ENCODE data around the gene SLC49A3.

SLC49A3 gene

DNA sequence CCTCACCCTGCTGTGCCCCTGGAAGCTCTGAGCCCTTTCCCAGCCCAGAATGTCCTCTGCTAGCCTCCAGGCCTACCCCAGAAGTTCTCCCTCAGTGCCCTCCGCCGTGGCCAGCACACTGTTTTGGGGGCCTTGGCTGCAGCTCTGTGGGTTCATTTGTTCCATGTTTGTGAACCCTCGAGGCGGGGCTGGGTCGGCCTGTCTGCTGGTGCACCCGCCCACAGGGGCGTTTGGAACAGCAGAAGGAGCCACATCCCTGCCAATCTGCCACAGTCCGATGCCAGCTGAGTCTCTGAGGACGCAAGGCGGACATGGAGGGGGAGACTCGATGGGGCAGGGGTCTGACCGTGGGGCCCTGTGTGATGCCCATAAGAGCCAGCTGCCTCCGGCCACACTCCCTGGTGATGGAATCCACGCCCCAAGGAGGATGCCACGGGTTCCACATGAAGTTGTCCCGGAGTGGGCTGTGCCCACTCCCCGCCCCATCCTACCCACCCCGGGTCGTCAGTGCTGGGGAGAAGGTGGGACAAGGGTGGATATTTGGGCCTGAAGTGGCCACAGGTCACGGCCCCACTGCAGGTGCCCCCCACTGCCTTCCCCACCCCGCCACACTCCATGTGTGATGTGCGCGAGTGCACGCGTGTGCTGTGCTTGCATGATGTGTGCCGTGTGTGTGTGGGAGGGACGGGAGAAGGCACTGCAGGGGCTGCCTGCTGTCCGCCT is 22.0 kb downstream of the SLC49A3 start:
- DNase-seq (ENCODE audit: low read depth in 2 of 2), result no peak

DNA sequence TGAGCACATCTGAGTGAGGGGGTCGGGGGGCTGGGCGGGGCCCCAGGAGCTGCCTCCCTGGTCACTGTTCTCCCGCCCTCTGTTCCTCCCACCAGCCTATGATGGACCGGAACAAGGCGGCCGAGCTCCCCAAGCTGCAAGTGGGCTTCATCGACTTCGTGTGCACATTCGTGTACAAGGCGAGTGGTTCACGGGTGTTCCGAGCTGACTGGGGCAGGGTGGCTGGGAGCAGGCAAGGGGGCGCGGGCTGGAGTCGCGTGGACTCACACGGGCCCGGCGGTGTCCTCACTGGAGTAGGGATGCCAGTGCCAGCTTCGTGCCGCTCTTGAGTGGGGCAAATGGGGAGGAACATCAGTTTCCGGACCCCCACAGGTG is 22.5 kb downstream of the SLC49A3 start:
- DNase-seq (ENCODE audit: low read depth in 2 of 2), result no peak

DNA sequence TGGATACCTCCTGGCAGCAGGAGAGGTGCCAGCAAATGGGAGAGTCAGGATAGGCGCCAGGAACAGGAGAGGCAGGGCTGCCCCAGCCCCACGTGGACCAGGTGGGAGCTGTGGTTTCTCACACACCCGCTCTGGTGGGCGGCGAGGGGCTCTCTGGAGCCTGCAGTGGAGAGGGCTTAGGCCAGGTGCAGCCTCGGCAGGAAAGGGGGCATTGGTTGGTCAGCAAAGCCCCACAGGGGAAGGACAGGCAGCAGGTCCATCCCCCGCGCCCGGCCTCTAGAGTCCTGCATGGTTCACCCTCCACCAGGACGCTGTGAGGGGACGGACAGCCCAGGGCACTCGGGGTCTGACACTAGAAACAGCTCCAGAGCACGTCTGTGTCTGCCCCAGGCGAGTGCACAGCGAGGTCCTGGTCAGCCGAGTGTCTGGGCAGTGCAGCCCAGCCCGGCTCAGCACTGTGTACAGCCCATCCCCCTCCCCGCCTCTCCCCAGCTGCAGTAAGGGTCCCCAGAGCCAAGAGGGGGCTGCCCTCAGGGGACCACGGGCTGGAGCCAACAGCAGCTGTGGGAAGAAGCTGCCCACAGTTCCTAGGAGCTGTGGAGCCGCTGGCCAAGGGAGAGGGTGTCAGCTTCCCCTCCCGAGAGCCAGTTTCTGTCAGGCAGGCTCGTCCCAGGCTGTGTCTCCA is 23.1 kb downstream of the SLC49A3 start:
- no peak for DNase-seq (ENCODE audit: low read depth in 2 of 2)

DNA sequence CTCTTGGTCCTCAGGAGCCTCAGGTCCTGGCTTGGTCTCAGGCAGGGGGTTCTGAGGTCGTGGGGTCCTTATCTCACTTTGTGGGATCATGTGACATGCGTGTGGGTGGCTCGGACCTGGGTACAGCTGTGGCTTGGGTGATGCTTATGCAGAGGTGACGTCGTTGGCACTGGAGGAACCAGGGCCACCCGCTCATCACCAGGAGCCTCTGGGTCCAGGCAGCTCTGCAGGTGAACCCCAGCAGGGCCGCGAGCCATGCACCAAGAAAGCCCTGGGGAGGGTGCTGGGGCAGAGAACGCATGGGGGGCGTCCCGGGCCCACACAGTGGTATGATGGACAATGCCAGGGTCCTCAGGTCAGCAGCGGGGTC is 23.6 kb downstream of the SLC49A3 start:
- no peak for DNase-seq (ENCODE audit: low read depth in 2 of 2)

DNA sequence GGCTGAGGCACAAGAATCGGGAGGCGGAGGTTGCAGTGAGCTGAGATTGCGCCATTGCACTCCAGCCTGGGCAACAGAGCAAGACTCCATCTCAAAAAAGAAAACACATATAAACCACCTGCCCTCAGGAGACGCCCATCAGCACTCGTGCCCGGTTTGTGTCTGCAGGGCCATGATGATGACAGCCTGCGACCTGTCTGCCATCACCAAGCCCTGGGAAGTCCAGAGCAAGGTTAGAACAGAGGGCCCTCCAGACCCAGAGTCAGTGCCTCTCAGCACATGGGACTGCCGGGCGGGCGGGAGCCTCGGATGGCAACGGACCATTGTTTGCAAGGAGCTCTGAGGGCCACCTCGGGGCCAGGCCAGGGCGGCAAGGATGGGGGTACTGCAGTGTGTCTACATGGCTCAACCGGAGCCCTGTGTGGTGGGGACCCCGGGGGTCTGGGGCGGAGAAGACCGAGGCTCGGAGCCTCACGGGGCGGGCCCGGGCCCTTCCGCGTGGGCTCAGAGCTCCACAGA is 24.2 kb downstream of the SLC49A3 start:
- DNase-seq (ENCODE audit: low read depth in 2 of 2), result no peak

DNA sequence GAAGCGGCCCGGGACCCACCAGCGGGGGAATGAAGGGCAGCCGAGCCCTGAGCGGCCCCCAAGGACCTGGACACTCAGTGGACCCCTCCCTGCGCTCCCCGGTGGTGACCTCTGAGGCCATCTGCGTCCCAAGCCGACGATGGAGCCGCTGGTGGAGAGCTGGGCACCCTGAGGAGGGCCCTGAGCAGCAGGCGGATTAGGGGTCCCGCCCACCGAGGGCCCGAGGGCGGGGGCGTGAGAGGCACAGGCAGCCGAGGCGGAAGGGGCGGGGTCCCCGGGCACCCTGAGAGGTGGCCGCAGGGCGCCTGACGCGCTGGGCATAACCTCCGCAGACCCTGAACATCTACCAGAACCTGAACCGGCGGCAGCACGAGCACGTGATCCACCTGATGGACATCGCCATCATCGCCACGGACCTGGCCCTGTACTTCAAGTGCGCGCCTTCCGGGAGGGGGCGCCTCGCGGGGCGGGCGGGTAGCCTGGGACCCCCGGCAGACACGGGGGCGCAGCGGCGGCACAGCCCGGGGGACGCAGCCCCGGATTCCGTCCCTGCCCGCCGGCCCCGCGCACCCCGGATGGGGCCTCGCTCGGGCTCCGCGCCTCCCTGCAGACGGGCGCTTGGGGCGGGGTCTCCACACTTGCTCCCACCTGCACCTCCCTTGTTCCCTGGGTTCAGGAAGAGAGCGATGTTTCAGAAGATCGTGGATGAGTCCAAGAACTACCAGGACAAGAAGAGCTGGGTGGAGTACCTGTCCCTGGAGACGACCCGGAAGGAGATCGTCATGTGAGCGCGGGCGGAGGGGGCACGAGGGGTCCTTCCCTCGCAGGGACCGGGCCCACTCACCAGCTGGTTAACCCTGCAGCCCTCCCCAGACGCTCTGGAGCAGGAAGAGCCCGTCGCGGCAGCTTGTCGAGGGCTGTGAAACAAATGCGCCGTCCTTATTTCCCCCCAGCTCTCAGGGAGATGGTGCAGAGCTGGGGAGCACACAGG is 25.2 kb downstream of the SLC49A3 start:
- peak in 1 of 2 experiments; percentile 73 for DNase-seq (ENCODE audit: low read depth in 2 of 2)

DNA sequence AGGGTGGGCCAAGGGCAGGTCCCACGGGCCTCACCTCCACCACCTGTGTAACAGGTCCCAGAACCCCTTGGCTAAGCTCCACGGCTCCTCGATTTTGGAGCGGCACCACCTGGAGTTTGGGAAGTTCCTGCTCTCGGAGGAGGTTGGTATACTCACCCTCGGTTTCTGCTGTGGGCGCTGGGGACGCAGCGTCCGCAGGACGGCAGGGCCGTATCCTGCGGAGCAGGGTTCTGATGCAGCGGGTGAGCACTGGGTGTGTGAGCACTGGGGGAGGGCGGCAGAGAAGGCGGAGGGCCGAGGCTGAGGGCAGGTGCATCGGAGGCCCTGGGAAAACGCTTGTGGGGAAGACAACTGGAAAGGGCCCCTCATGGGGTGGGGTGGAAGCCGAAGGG is 25.9 kb downstream of the SLC49A3 start:
- DNase-seq (ENCODE audit: low read depth in 2 of 2), result no peak

DNA sequence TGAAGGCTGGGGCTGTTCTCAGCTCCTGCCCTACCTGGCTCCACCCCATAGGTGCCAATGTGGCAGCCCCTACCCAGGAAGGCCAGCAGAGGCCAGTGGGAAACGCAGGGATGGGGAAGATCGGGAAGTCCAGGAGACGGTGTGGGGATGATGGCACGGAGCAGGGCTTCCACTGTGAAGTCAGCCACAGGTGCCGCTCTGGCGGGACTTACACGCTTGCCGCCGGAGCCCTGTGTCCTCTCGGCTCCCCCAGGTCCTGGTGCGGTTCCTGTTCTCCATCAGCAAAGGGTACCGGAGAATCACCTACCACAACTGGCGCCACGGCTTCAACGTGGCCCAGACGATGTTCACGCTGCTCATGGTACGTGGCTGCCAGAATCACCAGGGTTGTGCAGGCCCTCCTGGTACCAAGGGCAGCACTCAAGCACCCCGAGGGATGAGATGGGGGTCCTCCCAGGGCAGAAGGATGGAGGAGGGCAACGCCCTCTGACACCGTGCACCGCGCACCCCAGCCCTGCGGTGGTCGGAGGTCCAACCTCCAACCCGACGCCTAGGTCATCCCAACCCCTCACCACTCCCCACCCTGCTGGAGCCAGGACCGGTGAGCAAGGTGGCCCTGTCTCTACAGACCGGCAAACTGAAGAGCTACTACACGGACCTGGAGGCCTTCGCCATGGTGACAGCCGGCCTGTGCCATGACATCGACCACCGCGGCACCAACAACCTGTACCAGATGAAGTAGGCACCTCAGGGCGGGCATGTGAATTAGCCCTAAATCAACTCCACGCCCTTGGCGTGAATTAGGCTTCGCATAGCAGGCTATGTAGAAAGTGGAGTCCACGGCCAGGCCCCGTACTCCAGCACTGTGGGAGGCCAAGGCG is 26.8 kb downstream of the SLC49A3 start:
- DNase-seq (ENCODE audit: low read depth in 2 of 2), result no peak

DNA sequence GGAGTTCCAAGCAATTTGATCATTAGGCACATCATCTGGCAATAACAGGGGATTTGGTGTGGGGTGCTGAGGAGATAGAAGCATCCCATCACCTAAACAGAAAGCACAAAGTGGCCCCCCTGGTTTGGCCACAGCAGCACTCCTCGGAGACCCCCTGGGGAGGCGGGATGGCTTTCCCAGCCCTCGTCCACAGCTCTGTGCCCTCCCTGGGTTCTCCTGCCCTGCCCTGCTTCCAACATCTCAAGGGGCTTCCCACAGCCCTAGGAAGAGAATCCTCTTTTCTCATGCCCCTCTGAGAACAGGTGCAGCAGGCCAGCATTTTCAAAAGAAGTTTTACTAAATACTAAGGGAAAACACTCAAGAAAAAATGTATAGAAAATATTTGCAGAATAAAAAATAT is 27.7 kb downstream of the SLC49A3 start:
- no peak for DNase-seq (ENCODE audit: low read depth in 2 of 2)

DNA sequence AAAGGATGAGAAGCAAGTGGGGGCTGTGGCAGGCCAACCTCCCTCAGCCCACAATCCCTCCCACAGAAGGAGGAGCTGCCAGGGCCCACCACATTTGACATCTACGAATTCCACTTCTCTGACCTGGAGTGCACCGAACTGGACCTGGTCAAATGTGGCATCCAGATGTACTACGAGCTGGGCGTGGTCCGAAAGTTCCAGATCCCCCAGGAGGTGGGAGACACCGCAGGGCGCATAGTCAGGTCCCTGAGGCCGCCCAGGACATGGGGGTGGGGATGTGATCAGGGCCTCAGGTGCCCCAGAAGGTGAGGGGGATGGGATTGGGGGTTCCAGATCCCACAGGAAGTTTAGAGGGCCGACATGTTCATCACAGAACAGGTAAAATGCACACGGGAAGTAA is 28.6 kb downstream of the SLC49A3 start:
- no peak for DNase-seq (ENCODE audit: low read depth in 2 of 2)

DNA sequence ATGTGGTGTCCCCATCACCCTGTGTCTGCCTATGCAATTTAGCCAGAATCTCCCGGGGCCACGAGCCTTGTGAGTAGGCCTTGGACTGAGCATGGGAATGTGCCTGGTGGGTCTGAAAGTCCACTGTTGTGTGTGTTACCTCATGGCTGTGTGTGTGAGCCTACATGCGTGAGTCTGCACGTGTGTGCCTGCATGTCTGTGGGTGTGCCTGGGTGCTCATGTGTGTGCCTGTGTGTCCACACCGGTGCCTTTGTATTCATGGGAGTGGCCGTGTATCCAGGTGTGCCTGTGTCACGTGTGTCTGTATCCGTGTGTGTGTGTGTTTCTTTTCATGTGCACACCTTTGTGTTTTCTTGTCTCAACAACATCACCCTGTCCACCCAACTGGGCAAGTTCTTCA is 29.1 kb downstream of the SLC49A3 start:
- DNase-seq (ENCODE audit: low read depth in 2 of 2), result no peak

DNA sequence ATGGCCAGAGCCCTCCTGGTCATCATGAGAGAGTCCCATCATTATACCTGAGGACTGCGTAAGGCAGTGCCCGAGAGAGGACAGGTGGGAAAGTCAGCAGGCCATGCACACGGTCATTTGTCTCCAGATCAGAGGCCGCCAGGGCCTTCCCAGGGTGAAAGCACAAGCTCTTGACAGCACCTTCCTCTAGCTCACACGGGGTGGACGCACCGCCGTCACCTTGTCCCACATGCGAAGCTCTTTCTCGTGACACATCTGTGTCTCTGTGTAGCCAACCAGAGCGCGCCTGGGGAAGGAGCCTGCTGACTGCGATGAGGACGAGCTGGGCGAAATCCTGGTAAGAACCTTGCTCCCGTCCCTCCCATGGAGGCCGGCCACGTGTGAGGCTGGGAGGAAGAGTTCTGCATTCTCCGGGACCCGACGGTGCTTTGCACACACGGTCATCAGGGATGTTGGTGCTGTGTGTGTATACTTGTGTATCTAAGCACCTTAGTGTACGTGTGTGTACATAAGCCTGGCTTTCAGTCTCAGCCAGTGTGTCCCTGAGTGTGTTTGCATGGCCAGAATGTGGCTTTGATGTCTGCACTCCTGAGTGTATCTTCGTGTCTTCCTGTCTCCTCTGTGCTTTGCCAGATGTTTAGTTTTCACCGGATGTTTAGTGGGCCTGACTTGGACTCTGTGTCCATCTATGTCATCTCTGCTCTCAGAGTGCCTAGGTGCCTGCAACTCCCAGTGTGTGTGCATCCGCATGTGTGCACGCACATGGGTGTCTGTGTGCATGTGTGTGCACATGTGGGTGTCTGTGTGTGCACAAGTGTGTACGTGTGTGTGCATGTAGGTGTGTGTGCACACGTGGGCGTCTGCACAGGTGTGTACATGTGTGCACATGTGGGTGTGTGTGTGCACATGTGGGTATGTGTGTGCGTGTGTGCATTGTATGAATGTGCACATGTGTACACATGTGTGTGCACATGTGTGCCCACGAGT is 30.0 kb downstream of the SLC49A3 start:
- DNase-seq (ENCODE audit: low read depth in 2 of 2), result no peak

DNA sequence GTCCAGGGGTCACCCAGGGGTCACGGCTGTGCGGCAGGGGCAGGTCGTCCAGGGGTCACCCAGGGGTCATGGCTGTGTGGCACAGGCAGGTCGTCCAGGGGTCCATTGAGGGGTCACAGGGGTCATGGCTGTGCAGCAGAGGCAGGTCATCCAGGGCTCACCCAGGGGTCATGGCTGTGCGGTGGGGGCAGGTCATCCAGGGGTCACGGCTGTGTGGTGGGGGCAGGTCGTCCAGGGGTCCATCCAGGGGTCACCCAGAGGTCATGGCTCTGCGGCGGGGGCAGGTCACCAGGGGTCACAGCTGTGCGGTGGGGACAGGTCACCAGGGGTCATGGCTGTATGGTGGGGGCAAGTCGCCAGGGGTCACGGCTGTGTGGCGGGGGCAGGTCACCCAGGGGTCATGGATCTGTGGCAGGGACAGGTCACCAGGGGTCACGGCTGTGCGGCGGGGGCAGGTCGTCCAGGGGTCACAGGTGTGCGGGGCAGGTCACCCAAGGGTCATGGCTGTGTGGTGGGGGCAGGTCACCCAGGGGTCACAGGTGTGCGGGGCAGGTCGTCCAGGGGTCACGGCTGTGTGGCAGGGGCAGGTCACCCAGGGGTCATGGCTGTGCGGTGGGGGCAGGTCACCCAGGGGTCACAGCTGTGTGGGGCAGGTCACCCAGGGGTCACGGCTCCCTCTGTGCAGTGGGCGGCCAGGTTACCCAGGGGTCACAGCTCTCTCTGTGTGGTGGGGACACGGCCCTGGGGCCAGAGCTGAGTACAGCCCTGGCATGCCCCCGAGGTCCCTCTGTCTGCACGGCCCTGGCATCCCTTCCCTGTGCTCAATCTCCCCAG is 30.9 kb downstream of the SLC49A3 start:
- no peak for DNase-seq (ENCODE audit: low read depth in 2 of 2)

DNA sequence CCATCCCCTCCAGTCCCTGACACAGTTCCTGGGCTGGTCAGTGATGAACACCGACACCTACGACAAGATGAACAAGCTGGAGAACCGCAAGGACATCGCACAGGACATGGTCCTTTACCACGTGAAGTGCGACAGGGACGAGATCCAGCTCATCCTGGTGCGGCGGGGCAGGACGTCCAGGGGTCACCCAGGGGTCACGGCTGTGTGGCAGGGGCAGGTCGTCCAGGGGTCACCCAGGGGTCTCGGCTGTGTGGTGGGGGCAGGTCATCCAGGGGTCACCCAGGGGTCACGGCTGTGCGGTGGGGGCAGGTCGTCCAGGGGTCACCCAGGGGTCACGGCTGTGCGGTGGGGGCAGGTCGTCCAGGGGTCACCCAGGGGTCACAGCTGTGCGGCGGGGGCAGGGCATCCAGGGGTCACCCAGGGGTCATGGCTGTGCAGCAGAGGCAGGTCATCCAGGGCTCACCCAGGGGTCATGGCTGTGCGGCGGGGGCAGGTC is 31.6 kb downstream of the SLC49A3 start:
- DNase-seq (ENCODE audit: low read depth in 2 of 2), result no peak

DNA sequence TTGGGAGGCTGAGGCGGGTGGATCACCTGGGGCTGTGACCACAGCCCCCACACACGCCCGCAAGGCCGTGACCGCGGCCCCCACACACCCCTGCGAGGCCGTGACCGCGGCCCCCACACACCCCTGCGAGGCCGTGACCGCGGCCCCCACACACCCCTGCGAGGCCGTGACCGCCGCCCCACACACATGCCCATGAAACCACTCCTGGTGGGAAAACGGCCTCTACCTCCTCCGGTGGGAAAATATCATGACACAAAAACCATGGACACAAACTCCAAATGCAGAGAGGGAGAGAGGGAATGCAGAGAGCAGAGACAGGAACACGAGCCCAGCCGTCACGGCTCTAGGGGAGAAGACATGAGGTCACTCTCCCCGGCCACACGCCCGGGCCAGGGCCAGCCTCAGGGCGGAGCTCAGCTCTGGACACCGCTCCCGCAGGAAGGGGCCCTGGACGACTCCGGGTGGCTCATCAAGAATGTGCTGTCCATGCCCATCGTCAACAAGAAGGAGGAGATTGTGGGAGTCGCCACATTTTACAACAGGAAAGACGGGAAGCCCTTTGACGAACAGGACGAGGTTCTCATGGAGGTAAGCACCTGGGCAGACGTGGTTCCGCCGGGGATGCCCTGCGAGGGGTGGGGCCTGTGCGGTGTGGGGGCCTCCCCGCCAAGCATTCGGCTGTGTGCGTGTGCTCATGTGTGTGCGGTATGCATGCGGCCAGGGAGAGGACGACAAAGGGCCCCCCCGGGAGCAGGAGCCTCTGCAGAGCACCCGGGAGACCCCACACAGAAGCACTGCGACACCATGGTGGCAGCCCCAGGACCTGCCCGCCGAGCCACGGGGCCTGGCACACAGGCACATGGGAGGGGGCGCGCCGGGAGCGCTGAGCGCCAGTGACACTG is 32.3 kb downstream of the SLC49A3 start:
- DNase-seq (ENCODE audit: low read depth in 2 of 2), result no peak

DNA sequence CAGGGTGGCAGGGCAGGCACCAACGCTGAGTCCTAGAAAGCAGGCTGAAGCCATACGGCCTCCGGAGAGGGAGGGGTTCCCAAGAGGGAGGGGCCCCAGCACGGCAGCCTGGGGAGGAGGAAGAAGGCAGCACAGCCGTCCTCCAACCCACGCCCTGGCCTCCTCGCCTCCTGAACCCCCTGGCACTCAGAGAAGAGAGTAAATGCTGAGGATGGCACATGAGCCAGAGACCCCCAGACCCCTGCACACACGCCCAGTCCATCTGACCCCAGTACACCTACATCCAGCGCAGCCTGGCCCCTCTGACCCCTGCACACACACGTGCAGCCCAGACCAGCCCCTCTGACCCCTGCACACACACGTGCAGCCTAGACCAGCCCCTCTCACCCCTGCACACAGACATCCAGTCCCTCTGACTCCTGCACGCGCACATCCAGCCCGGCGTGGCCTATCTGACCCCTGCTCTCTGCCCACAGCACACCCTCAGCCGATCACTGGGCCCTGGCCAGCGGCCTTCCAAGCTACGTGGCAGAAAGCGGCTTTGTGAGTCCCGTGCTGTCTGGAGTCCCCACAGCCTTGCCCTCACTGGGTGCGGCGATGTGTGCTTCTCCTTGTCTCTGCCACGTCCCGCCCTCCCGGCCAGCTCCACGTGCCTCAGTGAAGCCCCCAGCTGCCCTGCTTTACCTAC is 33.3 kb downstream of the SLC49A3 start:
- DNase-seq (ENCODE audit: low read depth in 2 of 2), result no peak

DNA sequence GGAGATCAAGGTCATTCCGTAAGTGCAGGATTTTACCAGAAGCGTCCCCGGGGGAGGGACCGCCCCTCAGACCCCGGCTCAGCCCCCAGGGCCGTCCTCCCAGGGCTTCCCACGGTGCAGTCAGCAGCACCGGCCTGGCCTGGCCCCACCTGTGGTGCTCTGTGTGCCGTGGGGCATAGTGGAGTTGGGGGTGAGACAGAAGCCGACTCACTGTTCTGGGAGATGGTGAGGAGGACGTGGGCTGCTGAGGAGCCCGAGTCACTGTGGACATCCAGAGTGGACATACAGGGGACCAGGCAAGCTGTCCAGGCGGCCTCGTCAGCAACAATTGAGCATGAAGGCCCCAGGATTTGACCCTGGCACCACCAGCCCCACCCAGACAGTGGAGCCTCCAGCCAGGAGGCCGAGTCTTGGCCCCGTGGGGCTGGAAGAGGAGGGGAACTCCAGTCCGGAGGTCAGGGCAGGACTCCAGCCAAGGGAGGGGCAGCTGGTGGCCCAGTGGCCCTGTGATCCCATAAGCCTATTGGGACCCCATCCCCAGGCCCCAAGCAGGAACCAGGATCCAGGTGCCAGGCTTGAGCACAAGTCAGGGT is 34.0 kb downstream of the SLC49A3 start:
- DNase-seq (ENCODE audit: low read depth in 2 of 2), result no peak
